ENCODE data around the gene HDDC3.

The HDDC3 gene

GRCh38 chr15:90968434-90968833, 36.1 kb upstream of the HDDC3 start:
- TF ChIP-seq ZFX (IDR thresholded peaks at IDR 0.05): no peak
- no peak for TF ChIP-seq CTCF (conservative IDR thresholded peaks at IDR 0.05)
- no peak overlapping the region for H3K27ac ChIP-seq

GRCh38 chr15:90967206-90967605, 34.9 kb upstream of the HDDC3 start:
- TF ChIP-seq ZFX (IDR thresholded peaks at IDR 0.05) (no peak), CTCF (conservative IDR thresholded peaks at IDR 0.05) (no peak)
- no peak overlapping the region for H3K27ac ChIP-seq

GRCh38 chr15:90966262-90966661, 33.9 kb upstream of the HDDC3 start:
- no peak overlapping the region for H3K27ac ChIP-seq
- TF ChIP-seq ZFX (IDR thresholded peaks at IDR 0.05) (no peak), CTCF (conservative IDR thresholded peaks at IDR 0.05) (no peak)

- H3K27ac ChIP-seq: no peak overlapping the region
- no peak for TF ChIP-seq CTCF (conservative IDR thresholded peaks at IDR 0.05)
- TF ChIP-seq ZFX (IDR thresholded peaks at IDR 0.05): no peak
Observed at GRCh38 chr15:90962021-90962420, 29.7 kb upstream of the HDDC3 start.

GRCh38 chr15:90960298-90961091, 28.1 kb upstream of the HDDC3 start:
- no peak overlapping the region for H3K27ac ChIP-seq
- TF ChIP-seq ZFX (IDR thresholded peaks at IDR 0.05) (no peak), CTCF (conservative IDR thresholded peaks at IDR 0.05) (no peak)

GRCh38 chr15:90959894-90960293, 27.5 kb upstream of the HDDC3 start:
- H3K27ac ChIP-seq: no peak overlapping the region
- no peak for TF ChIP-seq CTCF (conservative IDR thresholded peaks at IDR 0.05)
- TF ChIP-seq ZFX (IDR thresholded peaks at IDR 0.05): no peak

GRCh38 chr15:90959028-90959595, 26.8 kb upstream of the HDDC3 start:
- TF ChIP-seq CTCF (conservative IDR thresholded peaks at IDR 0.05) (no peak), ZFX (IDR thresholded peaks at IDR 0.05) (no peak)

More at GRCh38 chr15:90959028-90959595, 26.8 kb upstream of the HDDC3 start:
- no peak overlapping the region for H3K27ac ChIP-seq
